Activated naive CD8-positive, alpha-beta T cell treated with anti-CD3 and anti-CD28 coated beads, Interleukin-2, amount 10 ng/mL, durations not matched to agents 7 days and 5 days (primary cell): Measurements from ENCODE around the gene CDH4. TPM values are rescaled to one million over a fixed set of nuclear protein-coding genes. Genes with fewer than 3 reads are reported as not detected.

ENCODE experiments used
- ATAC-seq: fragments of 150-1000 bp; cut with Tn5 transposase; one replicate; pipeline ENCODE4 v1.10.0; 2021; ENCODE audit warnings: low read depth, moderate library complexity
- POLR2A ChIA-PET: fragments of 350-600 bp; sonication (Branson Sonifier 250); formaldehyde crosslinking; loops from one replicate; lab custom pipeline; 2021; ENCODE audit warnings: antibody characterized with exemption; lab: Charles Lee
- DNase-seq: peaks from one replicate; pipeline ENCODE4 v3.0.0; 2021
- H3K27ac Mint-ChIP-seq: one replicate; pipeline ENCODE4 v1.8.0; 2022; ENCODE audit warnings: mild to moderate bottlenecking, mixed read lengths
- H3K27me3 Mint-ChIP-seq: one replicate; pipeline ENCODE4 v1.8.0; 2022; ENCODE audit warnings: mild to moderate bottlenecking, moderate library complexity, mixed read lengths
- H3K36me3 Mint-ChIP-seq: one replicate; pipeline ENCODE4 v1.8.0; 2021; ENCODE audit warnings: mild to moderate bottlenecking, mixed read lengths
- H3K4me1 Mint-ChIP-seq: one replicate; pipeline ENCODE4 v1.8.0; 2021; ENCODE audit warnings: mixed read lengths
- H3K4me3 Mint-ChIP-seq: one replicate; pipeline ENCODE4 v1.8.0; 2022; ENCODE audit warnings: mild to moderate bottlenecking, moderate library complexity, mixed read lengths
- H3K9me3 Mint-ChIP-seq: one replicate; pipeline ENCODE4 v1.8.0; 2021; ENCODE audit warnings: mixed read lengths
- total RNA-seq, 2 experiments: library from RNA; stranded (reverse); gene quantifications; one replicate each; pipeline ENCODE4 v1.2.3, GENCODE V29; 2021

Gene CDH4
- total RNA-seq, 2 experiments from 2014 or later = 0.14 to 0.20 TPM

DNA sequence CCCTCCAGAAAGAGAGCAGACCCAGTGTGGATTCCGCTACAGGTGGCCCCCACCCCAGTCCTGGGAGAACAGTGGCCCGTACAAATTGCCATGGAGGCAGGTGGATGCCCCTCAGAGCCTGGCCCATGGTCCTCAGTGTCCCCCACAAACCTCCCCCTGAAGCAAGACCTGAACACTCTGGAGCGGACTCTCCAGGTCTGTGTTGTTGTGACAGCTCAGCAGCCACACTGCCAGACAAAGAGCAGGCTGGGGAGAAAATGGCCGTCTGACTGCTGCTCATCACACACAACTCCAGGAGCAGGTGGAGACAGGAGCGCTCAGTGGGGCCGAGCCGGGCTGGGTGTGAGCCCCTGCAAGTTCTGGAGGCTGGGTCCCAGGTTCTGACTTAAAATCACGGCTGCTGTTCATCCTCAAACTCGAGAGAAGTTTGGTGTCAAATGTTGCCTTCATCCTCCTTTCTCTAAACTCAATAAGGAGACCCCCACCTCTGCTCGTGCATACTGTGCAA is 241.8 kb downstream of the CDH4 start:
- no peak for DNase-seq
- no peak for ATAC-seq

DNA sequence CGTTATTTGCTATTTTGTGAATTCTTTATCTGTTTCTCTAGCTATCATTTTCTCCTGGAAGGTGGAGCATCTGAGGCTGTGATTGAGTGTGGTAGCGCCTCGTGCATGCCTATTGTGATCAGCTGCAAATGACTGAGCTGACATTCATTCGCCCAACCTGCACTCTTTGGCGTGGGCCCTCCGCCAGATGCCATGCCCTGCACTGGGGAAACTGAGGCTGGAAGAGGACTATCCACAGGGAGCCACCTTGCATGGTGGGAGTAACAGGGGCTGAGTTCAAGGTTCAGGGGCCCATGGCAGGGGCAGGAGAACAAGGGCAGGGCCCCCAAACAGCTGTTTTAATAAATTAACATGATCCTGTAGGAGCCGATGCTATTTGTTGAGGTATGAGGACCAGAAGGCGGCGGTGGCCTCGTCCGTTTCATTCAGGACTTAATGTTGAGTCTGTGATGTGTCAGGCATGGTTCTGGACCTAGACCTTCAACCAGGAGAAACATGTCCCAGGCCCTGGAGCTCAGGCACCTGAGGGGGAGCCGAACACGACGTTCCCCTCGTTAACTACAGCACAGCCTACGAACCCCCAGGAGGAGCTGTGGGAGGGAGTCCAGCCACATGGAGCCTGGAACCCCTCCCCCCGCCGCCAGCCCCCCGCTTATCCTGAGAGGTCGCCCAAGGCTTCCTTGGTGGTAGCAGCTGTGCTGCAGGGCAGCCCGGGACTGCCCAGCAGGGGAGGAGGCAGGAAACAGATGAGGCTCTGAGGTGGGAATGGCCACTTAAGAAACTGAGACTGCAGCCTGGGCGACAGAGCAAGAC is 242.9 kb downstream of the CDH4 start:
- POLR2A ChIA-PET = no interaction called here
- Mint-ChIP-seq H3K4me3 (no peak overlapping the region), H3K36me3 (no peaks in the 10 kb centered on the region)

More for the DNA sequence above, 241.8 kb downstream of the CDH4 start:
- Mint-ChIP-seq H3K4me3 (no peak overlapping the region), H3K4me1 (no peaks in the 10 kb centered on the region), H3K36me3 (no peaks in the 10 kb centered on the region), H3K9me3 (no peaks in the 10 kb centered on the region), H3K27ac (no peak overlapping the region), H3K27me3 (no peaks in the 10 kb centered on the region)
- POLR2A ChIA-PET = no interaction called here

DNA sequence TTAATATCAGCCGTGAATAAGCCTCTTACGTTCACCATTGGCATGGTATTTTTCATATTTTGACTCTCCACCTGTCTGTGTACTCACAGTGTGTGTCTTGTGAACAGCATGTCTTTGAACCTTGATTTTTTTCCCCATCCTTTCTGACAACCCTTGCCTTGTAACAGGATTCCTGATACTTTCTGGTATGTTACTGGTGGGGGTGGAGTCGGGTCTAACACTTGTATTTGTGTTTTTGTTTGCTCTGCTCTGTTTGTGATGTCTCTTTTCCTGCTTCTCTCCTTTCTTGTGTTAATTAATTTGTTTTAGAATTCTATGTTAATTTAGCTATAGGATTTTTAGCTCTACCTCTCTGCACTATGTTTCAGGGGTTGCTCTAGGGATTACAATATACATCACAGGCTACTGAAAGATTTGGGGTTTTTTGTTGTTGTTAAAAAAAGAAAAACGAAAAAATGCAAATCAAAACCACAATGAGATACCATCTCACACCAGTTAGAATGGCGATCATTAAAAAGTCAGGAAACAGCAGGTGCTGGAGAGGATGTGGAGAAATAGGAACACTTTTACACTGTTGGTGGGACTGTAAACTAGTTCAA is 245.1 kb downstream of the CDH4 start:
- ATAC-seq = no peak

More for the DNA sequence above, 242.9 kb downstream of the CDH4 start:
- H3K27ac Mint-ChIP-seq = no peak overlapping the region
- no peaks in the 10 kb centered on the region for H3K27me3 Mint-ChIP-seq
- no peaks in the 10 kb centered on the region for H3K9me3 Mint-ChIP-seq
- H3K4me1 Mint-ChIP-seq = no peaks in the 10 kb centered on the region
- ATAC-seq (no peak), DNase-seq (no peak)

DNA sequence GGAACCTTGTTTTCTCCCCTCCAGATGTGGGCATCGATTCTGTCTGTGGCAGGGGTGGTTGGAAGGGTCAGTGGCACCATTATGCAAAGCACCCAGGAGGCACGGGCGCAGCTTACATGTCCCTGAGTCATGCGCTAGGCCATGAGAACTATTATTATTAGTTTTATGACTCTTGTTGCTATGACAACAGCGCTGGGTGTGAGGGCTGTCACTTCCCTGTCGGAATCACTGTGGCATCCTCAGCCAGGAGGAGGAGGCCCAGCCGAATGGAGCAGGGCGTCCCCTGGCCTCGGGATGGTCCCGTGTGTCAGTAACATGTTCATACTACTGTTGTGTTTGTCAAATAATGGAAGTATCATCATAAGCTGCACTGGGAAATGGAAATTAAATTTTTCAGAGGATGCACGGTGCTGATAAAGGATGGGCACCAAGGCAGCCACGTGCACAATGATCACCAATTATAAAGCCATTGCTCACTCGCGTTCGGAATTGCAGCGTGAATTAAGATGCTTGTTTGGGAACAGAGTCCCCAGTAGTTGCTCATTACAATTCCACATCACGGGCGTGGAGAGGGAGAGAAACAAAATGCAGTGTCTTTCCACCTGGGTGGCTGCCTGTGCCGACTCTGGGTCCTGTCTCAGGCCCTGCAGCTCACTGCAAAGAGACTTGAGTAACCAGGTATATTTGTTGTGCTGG is 247.9 kb downstream of the CDH4 start:
- POLR2A ChIA-PET = no interaction called here

More for the DNA sequence above, 245.1 kb downstream of the CDH4 start:
- Mint-ChIP-seq H3K27ac (no peak overlapping the region), H3K27me3 (no peaks in the 10 kb centered on the region), H3K9me3 (no peaks in the 10 kb centered on the region), H3K4me3 (no peak overlapping the region), H3K36me3 (no peaks in the 10 kb centered on the region), H3K4me1 (peaks cover 2% of the 10 kb centered on the region)
- DNase-seq = no peak
- POLR2A ChIA-PET = no interaction called here

DNA sequence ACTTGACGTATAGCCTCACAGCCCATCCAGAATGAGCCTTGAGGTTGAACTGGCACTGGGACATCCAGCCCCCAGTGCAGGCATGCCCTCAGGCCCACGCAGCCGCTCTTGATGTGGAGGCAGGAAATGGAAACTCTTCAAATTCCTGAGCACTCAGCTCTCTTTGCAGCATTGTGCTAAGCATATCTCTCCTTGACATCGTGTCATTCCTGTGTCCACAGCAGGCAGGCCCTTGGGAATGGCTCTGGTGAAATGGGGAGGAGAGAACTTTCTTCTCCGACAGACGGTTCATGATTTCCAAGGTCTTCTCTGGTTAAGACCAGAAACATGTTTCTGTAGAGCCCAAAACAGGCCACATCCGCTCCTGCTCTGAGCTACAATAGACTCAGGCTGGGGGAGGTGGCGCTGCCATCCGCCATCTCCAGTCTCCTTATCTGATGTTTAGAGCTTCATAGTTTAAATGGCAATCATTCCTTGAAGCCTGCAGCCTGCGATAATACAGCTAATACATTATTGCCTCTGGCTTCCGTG is 248.8 kb downstream of the CDH4 start:
- Mint-ChIP-seq H3K9me3 (no peaks in the 10 kb centered on the region), H3K27ac (peak overlapping the region; percentile 77), H3K4me1 (peaks cover 2% of the 10 kb centered on the region), H3K36me3 (no peaks in the 10 kb centered on the region), H3K27me3 (no peaks in the 10 kb centered on the region), H3K4me3 (no peak overlapping the region)
- POLR2A ChIA-PET = no interaction called here
- peak; percentile 52 for ATAC-seq
- no peak for DNase-seq

More for the DNA sequence above, 247.9 kb downstream of the CDH4 start:
- ATAC-seq = no peak
- H3K4me3 Mint-ChIP-seq = no peak overlapping the region
- H3K27ac Mint-ChIP-seq = no peak overlapping the region
- no peaks in the 10 kb centered on the region for H3K36me3 Mint-ChIP-seq
- DNase-seq = no peak
- H3K27me3 Mint-ChIP-seq = no peaks in the 10 kb centered on the region
- H3K9me3 Mint-ChIP-seq = no peaks in the 10 kb centered on the region
- peaks cover 2% of the 10 kb centered on the region for H3K4me1 Mint-ChIP-seq

DNA sequence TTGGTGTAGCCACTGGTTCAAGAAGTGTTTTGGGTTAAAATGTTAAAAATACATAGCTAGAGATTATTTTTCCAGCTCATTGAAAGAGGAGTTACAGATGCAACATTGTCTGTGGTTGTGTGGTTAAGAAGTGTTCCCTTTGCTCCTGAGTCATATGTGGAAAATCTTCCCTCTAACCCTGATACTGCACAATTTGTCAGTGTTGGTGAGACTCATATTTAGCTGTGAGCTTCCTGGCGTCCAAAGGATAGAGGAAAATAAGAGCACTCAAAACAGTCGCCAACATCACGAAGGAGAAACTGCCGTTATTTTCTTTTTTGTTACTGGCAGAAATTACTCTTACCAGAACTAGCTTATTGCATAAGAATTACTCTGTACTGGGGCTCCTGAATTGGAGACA is 250.4 kb downstream of the CDH4 start:
- Mint-ChIP-seq H3K27me3 (no peaks in the 10 kb centered on the region), H3K36me3 (no peaks in the 10 kb centered on the region), H3K4me1 (peaks cover 2% of the 10 kb centered on the region), H3K27ac (no peak overlapping the region), H3K9me3 (no peaks in the 10 kb centered on the region), H3K4me3 (no peak overlapping the region)
- no peak for ATAC-seq
- POLR2A ChIA-PET = no interaction called here
- no peak for DNase-seq

DNA sequence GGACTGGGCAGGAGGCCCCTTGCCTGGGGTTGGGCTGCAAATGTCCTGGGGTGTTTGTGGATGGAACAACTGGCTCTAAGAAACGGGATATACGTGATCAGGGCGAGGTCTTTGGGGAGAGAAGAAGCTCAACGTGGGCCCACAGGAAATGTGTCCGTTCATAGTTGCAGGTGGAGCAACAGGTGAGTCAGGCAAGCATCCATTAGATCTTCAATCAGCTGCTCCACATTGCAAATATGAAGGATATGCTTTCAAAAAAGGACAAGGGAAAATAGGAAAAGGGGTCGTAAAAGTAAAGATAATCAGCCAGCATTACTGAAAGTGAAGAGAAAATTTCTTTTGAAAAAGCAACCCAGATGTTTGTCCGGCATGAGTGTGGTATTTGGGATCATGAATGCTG is 251.0 kb downstream of the CDH4 start:
- DNase-seq (no peak), ATAC-seq (no peak)
- Mint-ChIP-seq H3K27ac (no peak overlapping the region), H3K36me3 (no peaks in the 10 kb centered on the region), H3K4me3 (no peak overlapping the region), H3K9me3 (no peaks in the 10 kb centered on the region), H3K27me3 (no peaks in the 10 kb centered on the region), H3K4me1 (peaks cover 2% of the 10 kb centered on the region)
- POLR2A ChIA-PET = no interaction called here

DNA sequence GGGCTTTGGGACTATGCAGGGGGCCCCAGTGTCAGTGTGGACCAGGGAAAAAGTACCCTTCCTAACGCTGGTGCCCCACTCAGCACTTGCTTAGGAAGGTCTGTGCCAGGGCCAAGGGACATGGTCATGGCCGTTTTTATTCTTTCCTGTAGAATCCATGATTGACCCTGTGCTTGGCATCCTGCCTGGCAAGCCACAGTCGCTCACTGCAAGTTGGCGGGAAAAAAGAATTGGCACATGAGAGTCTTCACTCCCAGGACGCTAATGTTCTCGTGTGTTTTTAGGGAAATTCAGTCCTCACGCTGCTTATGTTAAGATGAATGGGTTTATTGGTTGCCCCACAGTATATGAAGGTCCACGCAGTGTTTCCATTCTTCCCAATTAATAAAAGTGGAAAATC is 253.4 kb downstream of the CDH4 start:
- H3K27me3 Mint-ChIP-seq = no peaks in the 10 kb centered on the region
- no peaks in the 10 kb centered on the region for H3K9me3 Mint-ChIP-seq
- no peaks in the 10 kb centered on the region for H3K36me3 Mint-ChIP-seq
- H3K27ac Mint-ChIP-seq = no peak overlapping the region
- DNase-seq (no peak), ATAC-seq (no peak)
- peaks cover 2% of the 10 kb centered on the region for H3K4me1 Mint-ChIP-seq
- POLR2A ChIA-PET = no interaction called here
- H3K4me3 Mint-ChIP-seq = no peak overlapping the region

DNA sequence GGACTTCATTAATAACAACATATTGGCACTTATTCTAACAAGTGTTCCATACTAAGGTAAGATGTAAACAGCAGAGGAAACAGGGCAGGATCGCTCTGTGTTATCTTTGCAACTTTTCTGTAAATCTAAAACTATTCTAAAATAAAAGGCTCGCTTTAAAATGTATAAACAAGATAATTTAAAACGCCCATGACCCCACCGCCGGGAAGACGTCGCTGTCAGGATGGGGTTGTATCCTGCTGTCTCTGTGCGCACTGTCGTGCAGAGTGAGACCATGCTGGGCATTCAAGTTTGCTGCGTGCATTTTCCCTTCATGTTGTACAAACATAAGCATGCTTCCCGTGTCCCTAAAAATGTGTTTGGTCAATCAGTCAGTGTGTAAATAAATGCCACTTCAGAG is 255.7 kb downstream of the CDH4 start:
- no peak for DNase-seq
- Mint-ChIP-seq H3K27ac (no peak overlapping the region), H3K4me1 (no peaks in the 10 kb centered on the region), H3K36me3 (no peaks in the 10 kb centered on the region), H3K9me3 (no peaks in the 10 kb centered on the region), H3K4me3 (no peak overlapping the region), H3K27me3 (no peaks in the 10 kb centered on the region)
- POLR2A ChIA-PET = no interaction called here
- no peak for ATAC-seq

DNA sequence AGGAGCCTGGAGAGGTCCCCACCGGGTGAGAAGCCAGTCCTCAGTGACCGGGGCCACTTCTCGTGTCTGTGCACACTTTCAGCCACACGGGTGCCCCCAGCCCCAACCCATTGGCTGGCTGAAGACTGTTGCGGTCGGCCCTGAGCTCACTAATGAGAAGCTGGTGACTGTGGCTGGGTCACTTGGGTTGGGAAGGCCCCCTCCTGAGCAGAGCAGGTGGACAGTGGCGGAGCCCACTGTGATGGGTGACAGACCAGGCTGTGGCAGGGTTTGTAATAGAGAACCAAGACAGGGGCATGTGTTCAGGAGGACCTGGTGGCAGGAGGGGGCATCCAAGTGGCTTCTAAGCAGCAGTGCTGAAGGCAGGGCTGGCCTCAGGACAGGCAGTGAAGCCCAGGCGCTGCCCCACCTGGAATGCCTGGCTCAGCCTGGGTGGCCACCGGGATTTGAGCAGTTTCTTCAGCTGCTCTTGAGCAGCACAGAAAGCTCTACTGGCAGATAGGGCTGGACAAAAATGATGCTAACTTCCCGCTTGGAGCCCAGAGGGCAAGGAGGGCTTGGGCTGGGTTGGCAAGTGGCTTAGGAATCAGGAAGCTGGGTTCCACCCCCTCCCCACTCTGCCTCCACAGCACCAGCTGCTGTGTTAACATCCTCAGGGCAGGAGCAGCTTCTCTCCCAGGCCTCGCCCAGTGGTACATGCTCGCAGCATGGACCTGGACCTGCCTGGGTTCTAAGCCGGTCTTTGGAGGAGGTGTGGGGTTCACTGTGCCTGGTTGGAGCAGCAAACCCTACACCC is 256.4 kb downstream of the CDH4 start:
- Mint-ChIP-seq H3K27me3 (no peaks in the 10 kb centered on the region), H3K9me3 (no peaks in the 10 kb centered on the region), H3K4me1 (no peaks in the 10 kb centered on the region), H3K27ac (no peak overlapping the region), H3K36me3 (no peaks in the 10 kb centered on the region), H3K4me3 (no peak overlapping the region)
- no peak for ATAC-seq
- POLR2A ChIA-PET = no interaction called here
- DNase-seq = no peak

DNA sequence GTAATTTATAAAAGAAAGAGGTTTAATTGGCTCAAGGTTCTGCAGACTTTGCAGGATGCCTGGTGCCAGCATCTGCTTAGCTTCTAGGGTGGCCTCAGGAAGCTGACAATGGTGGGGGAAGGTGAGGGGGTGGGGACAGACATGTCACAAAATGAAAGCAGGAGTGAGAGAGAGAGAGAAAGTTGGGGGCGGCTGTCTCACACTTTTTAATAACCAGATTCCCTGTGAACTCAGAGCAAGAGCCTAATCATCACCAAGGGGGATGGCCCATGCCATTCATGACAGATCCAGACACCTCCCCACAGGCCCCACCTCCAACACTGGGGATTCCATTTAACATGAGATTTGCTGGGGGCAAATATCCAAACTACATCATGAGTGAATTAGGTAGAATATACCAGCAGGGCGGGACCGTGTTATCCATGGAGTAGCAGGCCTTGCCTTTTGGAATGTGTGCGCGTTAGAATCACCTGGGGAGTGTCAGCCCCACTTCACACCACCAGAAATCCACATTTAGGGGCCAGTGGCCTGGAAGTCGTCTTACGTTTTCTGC is 258.8 kb downstream of the CDH4 start:
- POLR2A ChIA-PET = no interaction called here
- Mint-ChIP-seq H3K36me3 (no peaks in the 10 kb centered on the region), H3K9me3 (no peaks in the 10 kb centered on the region), H3K4me1 (no peaks in the 10 kb centered on the region), H3K27me3 (no peaks in the 10 kb centered on the region), H3K27ac (no peak overlapping the region), H3K4me3 (no peak overlapping the region)
- no peak for ATAC-seq
- no peak for DNase-seq

DNA sequence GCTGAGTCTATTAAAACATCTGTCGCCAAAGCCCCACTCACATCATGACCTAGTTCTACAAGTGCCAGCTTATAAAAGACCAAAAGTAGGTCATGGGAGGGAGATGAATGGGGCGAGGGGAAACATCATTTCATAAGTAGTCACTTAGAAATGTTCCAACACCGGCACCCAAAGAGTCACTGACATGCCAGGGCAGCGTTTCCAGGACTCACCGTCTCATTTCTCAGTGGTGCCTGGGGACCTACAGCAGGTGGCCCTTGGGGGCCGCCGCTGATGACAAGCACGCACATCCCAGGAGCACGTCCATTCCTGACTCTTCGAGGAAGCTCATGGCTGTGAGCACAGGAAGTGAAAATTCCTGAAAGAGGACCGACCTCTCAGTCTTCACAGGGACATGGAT is 260.4 kb downstream of the CDH4 start:
- Mint-ChIP-seq H3K27ac (no peak overlapping the region), H3K4me1 (no peaks in the 10 kb centered on the region), H3K9me3 (no peaks in the 10 kb centered on the region), H3K4me3 (no peak overlapping the region), H3K27me3 (peaks cover 3% of the 10 kb centered on the region), H3K36me3 (no peaks in the 10 kb centered on the region)
- DNase-seq (no peak), ATAC-seq (no peak)
- POLR2A ChIA-PET = no interaction called here
